SK-N-SH (cell line): Measurements from ENCODE around the gene ADCY9.

Experiments
- CTCF ChIP-seq: fragments of 200-600 bp; sonication (generic); IDR thresholded peaks from 2 replicates; pipeline ENCODE4 v1.6.1; 2017; ENCODE audit warnings: antibody characterized with exemption, mild to moderate bottlenecking, moderate library complexity
- EP300 ChIP-seq, 2 experiments: IDR thresholded peaks; 2 replicates each; pipeline versions ENCODE4 v1.4.0 to v1.6.1; 2012; ENCODE audit warnings: borderline replicate concordance in 1 of 2, low read depth in 1 of 2, low read length in 1 of 2
- EZH2phosphoT487 ChIP-seq: fragments of 200-600 bp; sonication (generic); IDR thresholded peaks from 2 replicates; pipeline ENCODE4 v1.6.1; 2017; ENCODE audit warnings: low read depth, mixed run types, mild to moderate bottlenecking, antibody characterized with exemption, moderate library complexity, borderline replicate concordance
- MAX ChIP-seq: IDR thresholded peaks from 2 replicates; pipeline ENCODE4 v1.4.0; 2012; ENCODE audit warnings: low read depth
- MXI1 ChIP-seq: IDR thresholded peaks from 2 replicates; pipeline ENCODE4 v1.6.1; 2012; ENCODE audit warnings: mild to moderate bottlenecking, low read depth, low read length, improper control_type of control experiment
- POLR2AphosphoS5 ChIP-seq: IDR thresholded peaks from 2 replicates; pipeline ENCODE4 v1.6.1; 2012; ENCODE audit warnings: low read depth, low read length
- SIN3A ChIP-seq: IDR thresholded peaks from 2 replicates; pipeline ENCODE4 v1.6.1; 2012; ENCODE audit warnings: low read depth, mild to moderate bottlenecking, low read length, moderate library complexity, borderline replicate concordance
- USF1 ChIP-seq: IDR thresholded peaks from 2 replicates; pipeline ENCODE4 v1.4.0; 2012; ENCODE audit warnings: low read depth, borderline replicate concordance
- USF2 ChIP-seq: fragments of 150-350 bp; IDR thresholded peaks from 2 replicates; pipeline ENCODE4 v1.6.1; 2017; ENCODE audit warnings: antibody characterized with exemption, low read length, low read depth, borderline replicate concordance

GRCh38 chr16:3988011-3988410, 128.2 kb downstream of the ADCY9 start:
- TF ChIP-seq CTCF: no peak
- no peak for TF ChIP-seq MXI1
- no peak for TF ChIP-seq SIN3A
- TF ChIP-seq POLR2AphosphoS5: no peak
- TF ChIP-seq EP300 (IDR thresholded peaks at IDR 0.05; ENCODE audit: borderline replicate concordance in 1 of 2, low read depth in 1 of 2, low read length in 1 of 2): no peak
- no peak for TF ChIP-seq EZH2phosphoT487
- no peak for TF ChIP-seq USF1
- no peak for TF ChIP-seq MAX
- TF ChIP-seq USF2: no peak
